Lower leg skin (tissue), 3 donors: ENCODE results near the gene GRM7.

Experiments
- POLR2A ChIP-seq, 2 donors: fragments of 450-650 bp; IDR thresholded peaks; one replicate each; pipeline ENCODE4 v1.6.1; 2016 to 2017; ENCODE audit warnings: antibody characterized with exemption in 2 of 2, mild to moderate bottlenecking in 1 of 2, moderate library complexity in 1 of 2
- TF ChIP-seq, protein P1 (sequence below), 3 donors: fragments of 450-650 bp; IDR thresholded peaks; one replicate each; pipeline ENCODE4 v1.5.1; 2016; ENCODE audit warnings: antibody characterized with exemption in 3 of 3, mild to moderate bottlenecking in 3 of 3, moderate library complexity in 2 of 3

DNA sequence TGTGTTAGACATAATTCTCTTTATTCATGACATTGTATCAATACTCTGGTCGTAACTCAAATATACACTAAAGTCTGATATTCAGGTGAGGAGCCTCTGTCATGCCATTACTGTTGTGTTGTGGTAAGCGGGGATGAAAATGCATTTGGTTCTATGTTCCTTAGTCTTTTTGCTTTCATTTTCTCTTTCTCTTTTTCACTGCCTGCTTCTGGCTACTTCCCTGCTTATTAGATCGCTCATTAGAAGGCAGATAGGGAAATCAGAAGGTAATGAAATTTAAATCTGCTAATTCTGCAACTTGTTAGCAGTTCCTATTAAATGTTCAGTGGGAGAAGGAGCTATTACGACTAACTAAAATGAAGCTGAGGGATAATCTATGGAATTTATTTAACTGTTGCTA, 345.0 kb downstream of the GRM7 start:
- TF ChIP-seq, protein P1, sequence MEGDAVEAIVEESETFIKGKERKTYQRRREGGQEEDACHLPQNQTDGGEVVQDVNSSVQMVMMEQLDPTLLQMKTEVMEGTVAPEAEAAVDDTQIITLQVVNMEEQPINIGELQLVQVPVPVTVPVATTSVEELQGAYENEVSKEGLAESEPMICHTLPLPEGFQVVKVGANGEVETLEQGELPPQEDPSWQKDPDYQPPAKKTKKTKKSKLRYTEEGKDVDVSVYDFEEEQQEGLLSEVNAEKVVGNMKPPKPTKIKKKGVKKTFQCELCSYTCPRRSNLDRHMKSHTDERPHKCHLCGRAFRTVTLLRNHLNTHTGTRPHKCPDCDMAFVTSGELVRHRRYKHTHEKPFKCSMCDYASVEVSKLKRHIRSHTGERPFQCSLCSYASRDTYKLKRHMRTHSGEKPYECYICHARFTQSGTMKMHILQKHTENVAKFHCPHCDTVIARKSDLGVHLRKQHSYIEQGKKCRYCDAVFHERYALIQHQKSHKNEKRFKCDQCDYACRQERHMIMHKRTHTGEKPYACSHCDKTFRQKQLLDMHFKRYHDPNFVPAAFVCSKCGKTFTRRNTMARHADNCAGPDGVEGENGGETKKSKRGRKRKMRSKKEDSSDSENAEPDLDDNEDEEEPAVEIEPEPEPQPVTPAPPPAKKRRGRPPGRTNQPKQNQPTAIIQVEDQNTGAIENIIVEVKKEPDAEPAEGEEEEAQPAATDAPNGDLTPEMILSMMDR (IDR thresholded peaks at IDR 0.05): no peak
- no peak for TF ChIP-seq POLR2A (IDR thresholded peaks at IDR 0.05)
